ENCODE measurements around the gene S100A3.

S100A3 gene

GRCh38 chr1:153507926-153508583 is 41.0 kb downstream of the S100A3 start:
- no peak for DNase-seq

- DNase-seq = no peak
Observed at GRCh38 chr1:153506831-153507413, 42.1 kb downstream of the S100A3 start.

DNA sequence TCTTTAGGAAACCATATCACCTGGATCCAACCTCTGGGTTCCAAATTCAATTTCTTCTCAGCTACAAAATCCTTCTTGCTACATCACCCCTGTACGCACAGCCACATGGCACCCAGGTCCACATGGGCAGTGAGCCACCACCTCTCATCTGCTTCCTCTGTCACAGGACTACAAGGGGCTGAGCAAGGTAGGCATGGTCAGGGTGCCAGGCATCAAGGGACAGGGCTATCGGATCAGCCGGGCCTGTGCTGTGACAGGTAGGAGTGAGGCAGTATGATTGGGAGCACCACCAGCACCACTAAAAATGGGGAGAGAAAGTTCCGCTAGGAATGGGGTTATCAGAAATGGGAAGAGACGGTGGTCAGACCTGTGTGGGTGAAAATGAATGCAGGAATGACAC is 42.7 kb downstream of the S100A3 start:
- DNase-seq = no peak

- no peak for DNase-seq
Observed at GRCh38 chr1:153505576-153505975, 43.5 kb downstream of the S100A3 start.

DNA sequence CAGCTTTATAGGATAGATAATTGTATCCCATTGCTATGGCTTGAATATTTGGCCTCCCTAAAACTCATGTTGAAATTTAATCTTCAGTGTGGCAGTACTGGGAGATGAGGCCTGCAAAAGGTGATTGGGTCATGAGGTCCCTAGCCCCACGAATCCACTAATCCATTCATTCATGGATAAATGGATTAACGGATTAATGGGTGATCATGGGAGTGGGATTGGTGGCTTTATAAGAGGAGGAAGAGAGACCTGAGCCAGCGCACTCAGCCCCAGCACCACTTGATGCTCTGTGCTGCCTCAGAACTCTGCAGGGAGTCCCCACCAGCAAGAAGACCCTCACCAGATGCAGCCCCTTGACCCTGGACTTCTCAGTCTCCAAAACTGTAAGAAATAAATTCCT is 45.3 kb downstream of the S100A3 start:
- no peak for DNase-seq

GRCh38 chr1:153498746-153499145 is 50.3 kb downstream of the S100A3 start:
- DNase-seq = no peak
